Activated B cell treated with CpG ODN at 0.5 μM for 24 hours (primary cell): ENCODE data around the gene RBM20. TPM values are rescaled to one million over a fixed set of nuclear protein-coding genes. Genes with fewer than 3 reads are reported as not detected.

Experiments used
- ATAC-seq: fragments of 200-7000 bp; cut with Tn5 transposase; one replicate; pipeline ENCODE4 v1.10.0; 2021; ENCODE audit warnings: low read depth, mild to moderate bottlenecking, moderate library complexity
- CTCF ChIA-PET: fragments of 350-600 bp; sonication (Branson Sonifier 250); formaldehyde crosslinking; loops from one replicate; lab custom pipeline; 2021; ENCODE audit warnings: antibody characterized with exemption; lab: Charles Lee
- POLR2A ChIA-PET: fragments of 350-600 bp; sonication (Branson Sonifier 250); formaldehyde crosslinking; loops from one replicate; lab custom pipeline; 2021; ENCODE audit warnings: antibody characterized with exemption; lab: Charles Lee
- DNase-seq: peaks from one replicate; pipeline ENCODE4 v3.0.0; 2022
- H3K27ac Mint-ChIP-seq: one replicate; pipeline ENCODE4 v1.8.0; 2020; ENCODE audit warnings: mixed read lengths
- H3K27me3 Mint-ChIP-seq: one replicate; pipeline ENCODE4 v1.8.0; 2021; ENCODE audit warnings: mixed read lengths
- H3K36me3 Mint-ChIP-seq: one replicate; pipeline ENCODE4 v1.8.0; 2021; ENCODE audit warnings: low read depth, mixed read lengths
- H3K4me1 Mint-ChIP-seq: one replicate; pipeline ENCODE4 v1.8.0; 2021; ENCODE audit warnings: mixed read lengths
- H3K4me3 Mint-ChIP-seq: one replicate; pipeline ENCODE4 v1.8.0; 2020; ENCODE audit warnings: mild to moderate bottlenecking, mixed read lengths
- H3K9me3 Mint-ChIP-seq: one replicate; pipeline ENCODE4 v1.8.0; 2020; ENCODE audit warnings: mixed read lengths
- intact Hi-C: fragments of 100-400 bp; cut with micrococcal nuclease; formaldehyde crosslinking; loops from one replicate; pipeline ENCODE4 v1.15.1; 2024
- total RNA-seq: library from RNA; stranded (reverse); gene quantifications from 2 replicates; pipeline ENCODE4 v1.2.3, GENCODE V29; 2022
- TF ChIP-seq, protein P1 (sequence below): fragments of 200-600 bp; IDR thresholded peaks from one replicate; pipeline ENCODE4 v1.8.0; 2022; ENCODE audit warnings: antibody characterized with exemption, mild to moderate bottlenecking

RBM20 gene
- total RNA-seq, 1 donor from 2014 or later = 0.02 TPM

DNA sequence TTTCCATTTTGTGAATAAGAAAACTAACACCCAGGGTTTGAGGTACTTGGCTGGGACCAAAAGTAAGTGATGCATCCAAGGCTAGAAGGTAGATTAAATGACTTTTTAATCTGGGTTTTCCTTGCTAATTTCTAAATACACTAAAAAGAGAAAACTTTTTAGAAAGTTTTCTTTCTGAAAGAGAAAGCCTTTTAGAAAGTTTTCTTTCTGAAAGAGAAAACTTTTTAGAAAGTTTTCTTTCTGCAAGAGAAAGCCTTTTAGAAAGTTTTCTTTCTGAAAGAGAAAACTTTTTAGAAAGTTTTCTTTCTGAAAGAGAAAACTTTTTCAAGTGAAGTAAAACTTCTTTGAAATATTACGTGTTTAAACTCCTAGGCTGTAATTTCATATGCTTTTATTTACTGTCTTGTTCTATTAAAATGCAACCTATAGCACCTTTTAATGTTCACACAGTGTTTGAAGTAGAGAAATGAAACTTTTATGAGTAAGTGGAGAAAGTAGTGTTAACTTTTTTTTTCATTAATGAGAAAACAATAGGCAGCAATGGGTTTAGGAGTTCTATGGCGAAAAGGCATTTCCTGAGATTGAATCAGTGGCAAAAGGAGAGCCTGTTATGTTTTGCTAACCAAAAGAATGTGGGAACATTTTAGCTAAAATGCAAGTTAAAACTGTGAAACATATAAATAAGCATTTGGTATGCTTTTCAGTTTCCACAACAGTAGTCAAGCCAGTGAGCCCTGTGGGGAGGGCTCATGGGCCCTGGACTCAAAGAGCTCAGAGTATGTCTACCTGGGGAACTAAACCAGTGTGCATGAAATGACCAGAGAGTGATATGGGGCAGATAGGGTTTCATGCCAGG, 103.7 kb downstream of the RBM20 start:
- no peaks in the 10 kb centered on the region for H3K36me3 Mint-ChIP-seq
- ATAC-seq = no peak
- H3K4me1 Mint-ChIP-seq = peaks cover 7% of the 10 kb centered on the region
- peaks cover 6% of the 10 kb centered on the region for H3K9me3 Mint-ChIP-seq
- H3K27me3 Mint-ChIP-seq = no peaks in the 10 kb centered on the region
- TF ChIP-seq, protein P1, sequence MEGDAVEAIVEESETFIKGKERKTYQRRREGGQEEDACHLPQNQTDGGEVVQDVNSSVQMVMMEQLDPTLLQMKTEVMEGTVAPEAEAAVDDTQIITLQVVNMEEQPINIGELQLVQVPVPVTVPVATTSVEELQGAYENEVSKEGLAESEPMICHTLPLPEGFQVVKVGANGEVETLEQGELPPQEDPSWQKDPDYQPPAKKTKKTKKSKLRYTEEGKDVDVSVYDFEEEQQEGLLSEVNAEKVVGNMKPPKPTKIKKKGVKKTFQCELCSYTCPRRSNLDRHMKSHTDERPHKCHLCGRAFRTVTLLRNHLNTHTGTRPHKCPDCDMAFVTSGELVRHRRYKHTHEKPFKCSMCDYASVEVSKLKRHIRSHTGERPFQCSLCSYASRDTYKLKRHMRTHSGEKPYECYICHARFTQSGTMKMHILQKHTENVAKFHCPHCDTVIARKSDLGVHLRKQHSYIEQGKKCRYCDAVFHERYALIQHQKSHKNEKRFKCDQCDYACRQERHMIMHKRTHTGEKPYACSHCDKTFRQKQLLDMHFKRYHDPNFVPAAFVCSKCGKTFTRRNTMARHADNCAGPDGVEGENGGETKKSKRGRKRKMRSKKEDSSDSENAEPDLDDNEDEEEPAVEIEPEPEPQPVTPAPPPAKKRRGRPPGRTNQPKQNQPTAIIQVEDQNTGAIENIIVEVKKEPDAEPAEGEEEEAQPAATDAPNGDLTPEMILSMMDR = no peak
- no peak for DNase-seq
- H3K27ac Mint-ChIP-seq = no peak overlapping the region
- CTCF ChIA-PET = interaction anchor here (1.3 to 2.8 kb wide), 3 partner anchors 56 to 149 kb away, joined by 3 to 13 read pairs (median 10); no protein-coding TSS in a partner anchor
- POLR2A ChIA-PET = interaction anchor here (0.5 to 0.6 kb wide), 2 partner anchors 94 to 158 kb away, joined by 4 to 5 read pairs; no protein-coding TSS in a partner anchor
- intact Hi-C loops = loop anchor here (2.0 to 5.0 kb wide), 4 partner anchors 249 to 1567 kb away; no protein-coding TSS in a partner anchor
- no peak overlapping the region for H3K4me3 Mint-ChIP-seq

DNA sequence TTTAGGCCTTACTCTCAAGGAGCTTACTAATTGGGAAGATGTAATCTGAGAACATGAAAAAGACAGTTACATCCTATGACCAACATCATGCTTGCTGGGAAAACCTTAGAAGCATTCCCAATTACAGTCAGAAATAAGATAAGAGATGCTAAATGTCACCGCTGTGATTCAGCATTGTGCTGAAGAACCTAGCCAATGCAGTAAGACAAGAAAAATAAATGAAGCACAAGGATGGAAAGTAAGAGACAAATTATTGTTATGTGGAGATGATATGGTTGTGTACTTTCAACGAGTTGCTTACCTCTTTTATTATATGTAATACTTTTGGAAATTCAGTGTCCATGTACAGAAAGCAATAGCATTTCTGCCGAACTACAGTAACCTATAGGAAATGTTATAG, 104.8 kb downstream of the RBM20 start:
- Mint-ChIP-seq H3K27me3 (no peaks in the 10 kb centered on the region), H3K4me3 (no peak overlapping the region), H3K27ac (no peak overlapping the region), H3K36me3 (no peaks in the 10 kb centered on the region), H3K9me3 (peaks cover 6% of the 10 kb centered on the region), H3K4me1 (peaks cover 7% of the 10 kb centered on the region)
- no peak for ATAC-seq
- ChIA-PET POLR2A (no interaction called here), CTCF (interaction anchor here (1.3 to 2.8 kb wide), 3 partner anchors 55 to 148 kb away, joined by 3 to 13 read pairs (median 10); no protein-coding TSS in a partner anchor)
- DNase-seq = no peak
- TF ChIP-seq, protein P1 = no peak
- intact Hi-C loops = loop anchor here (5.0 kb wide), 3 partner anchors 248 to 442 kb away; no protein-coding TSS in a partner anchor

DNA sequence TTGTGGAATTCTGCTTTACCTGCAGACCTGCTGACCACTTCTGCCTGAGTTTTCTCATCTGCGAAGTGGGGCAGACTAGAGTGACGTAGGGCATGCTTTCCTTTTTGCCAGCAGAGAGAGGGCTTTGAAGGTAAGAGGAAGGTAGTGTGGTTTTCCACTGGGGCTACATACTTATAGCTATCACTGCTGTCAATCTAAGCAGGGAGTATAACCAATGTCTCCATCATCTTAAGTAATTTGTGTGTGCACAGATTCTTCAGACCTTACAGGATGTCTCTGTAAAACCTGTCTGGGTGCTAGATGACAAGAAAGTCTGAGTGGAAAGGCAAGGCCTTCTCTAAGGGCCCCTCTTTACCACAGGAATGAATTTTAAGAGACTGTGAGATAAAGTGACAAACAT, 106.8 kb downstream of the RBM20 start:
- Mint-ChIP-seq H3K9me3 (peaks cover 6% of the 10 kb centered on the region), H3K36me3 (no peaks in the 10 kb centered on the region), H3K4me3 (no peak overlapping the region), H3K27me3 (no peaks in the 10 kb centered on the region), H3K27ac (no peak overlapping the region), H3K4me1 (peaks cover 7% of the 10 kb centered on the region)
- intact Hi-C loops = no loop called here
- ChIA-PET CTCF (no interaction called here), POLR2A (no interaction called here)
- no peak for ATAC-seq
- TF ChIP-seq, protein P1 = no peak
- DNase-seq = no peak

DNA sequence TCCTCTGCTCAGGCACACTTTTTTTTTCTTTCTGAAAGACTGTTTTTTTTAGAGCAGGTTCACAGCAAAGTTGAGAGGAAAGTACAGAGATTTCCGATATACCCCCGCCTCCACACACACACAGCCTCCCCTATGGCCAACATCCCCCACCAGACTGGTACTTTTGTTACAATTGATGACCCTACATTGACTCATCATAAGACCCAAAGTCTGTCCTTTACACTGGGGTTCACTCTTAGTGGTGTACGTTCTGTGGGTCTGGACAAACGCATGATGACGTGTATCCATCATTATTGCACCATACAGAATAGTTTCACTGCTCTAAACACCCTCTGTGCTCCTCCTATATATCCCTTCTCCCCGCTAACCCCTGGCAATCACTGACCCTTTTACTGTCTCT, 107.7 kb downstream of the RBM20 start:
- TF ChIP-seq, protein P1 = no peak
- ATAC-seq = no peak
- Mint-ChIP-seq H3K36me3 (no peaks in the 10 kb centered on the region), H3K27ac (no peak overlapping the region), H3K9me3 (peaks cover 6% of the 10 kb centered on the region), H3K4me1 (peaks cover 6% of the 10 kb centered on the region), H3K27me3 (no peaks in the 10 kb centered on the region), H3K4me3 (no peak overlapping the region)
- POLR2A ChIA-PET = no interaction called here
- CTCF ChIA-PET = no interaction called here
- intact Hi-C loops = no loop called here
- no peak for DNase-seq

DNA sequence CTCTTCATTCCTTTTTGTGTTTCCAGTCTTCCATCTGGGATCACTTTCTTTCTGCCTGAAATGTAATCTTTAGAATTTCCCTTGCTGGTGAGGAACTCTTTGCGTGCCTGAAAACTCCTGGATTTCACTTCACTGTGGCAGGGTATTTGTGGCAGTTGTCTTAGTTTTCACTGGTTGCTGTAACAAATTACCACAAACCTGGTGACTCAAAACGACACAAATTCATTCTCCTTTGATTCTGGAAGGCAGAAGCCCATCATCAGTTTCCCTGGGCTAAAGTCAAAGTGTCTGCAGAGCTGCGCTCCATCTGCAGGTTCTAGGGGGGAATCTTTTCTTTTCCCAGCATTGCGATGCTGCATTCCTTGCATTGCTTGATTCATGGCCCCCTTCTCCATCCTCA, 109.3 kb downstream of the RBM20 start:
- Mint-ChIP-seq H3K27me3 (no peaks in the 10 kb centered on the region), H3K9me3 (peaks cover 6% of the 10 kb centered on the region), H3K4me1 (no peaks in the 10 kb centered on the region), H3K4me3 (no peak overlapping the region), H3K36me3 (no peaks in the 10 kb centered on the region), H3K27ac (no peak overlapping the region)
- intact Hi-C loops = no loop called here
- ATAC-seq = no peak
- ChIA-PET CTCF (no interaction called here), POLR2A (no interaction called here)
- TF ChIP-seq, protein P1 = no peak
- DNase-seq = no peak
